ENCODE data around the gene HOXA1.

GRCh38 chr7:27062946-27063345 lies 32.9 kb downstream of the HOXA1 start:
- TF ChIP-seq CTCF (IDR thresholded peaks at IDR 0.05; ENCODE audit: low read length): no peak
- TF ChIP-seq EZH2 (IDR thresholded peaks at IDR 0.05; ENCODE audit: borderline replicate concordance, low read length): no peak
